NT2/D1 (cell line): ENCODE results near the gene SUSD1.

ENCODE experiments used
- DNase-seq: peaks from one replicate; pipeline ENCODE4 v3.0.0-alpha.2; 2011; ENCODE audit warnings: low read depth, low spot score
- H3K27me3 ChIP-seq: 2 replicates; pipeline ENCODE4 v1.6.0; 2011; ENCODE audit warnings: mild to moderate bottlenecking; ENCODE audit not compliant: insufficient read length, insufficient read depth
- H3K36me3 ChIP-seq: 2 replicates; pipeline ENCODE4 v1.6.1; 2011; ENCODE audit warnings: mild to moderate bottlenecking, low read length, mixed read lengths; ENCODE audit not compliant: insufficient read depth, insufficient read length
- H3K4me1 ChIP-seq: 2 replicates; pipeline ENCODE4 v1.5.1; 2011; ENCODE audit not compliant: insufficient read depth, insufficient read length
- H3K4me3 ChIP-seq: 2 replicates; pipeline ENCODE4 v1.5.1; 2011; ENCODE audit warnings: low read depth; ENCODE audit not compliant: insufficient read length
- H3K9ac ChIP-seq: 2 replicates; pipeline ENCODE4 v1.6.0; 2011; ENCODE audit warnings: low read depth; ENCODE audit not compliant: insufficient read length
- H3K9me3 ChIP-seq: 2 replicates; pipeline ENCODE4 v1.5.1; 2011; ENCODE audit warnings: mild to moderate bottlenecking, low read length; ENCODE audit not compliant: insufficient read depth
- SUZ12 ChIP-seq: IDR thresholded peaks from 2 replicates; pipeline ENCODE4 v1.6.1; 2011; ENCODE audit not compliant: insufficient read length, insufficient read depth; ENCODE audit errors: extremely low read depth
- YY1 ChIP-seq: IDR thresholded peaks from 2 replicates; pipeline ENCODE4 v1.6.1; 2011; ENCODE audit not compliant: insufficient read length, insufficient read depth
- ZNF274 ChIP-seq: IDR thresholded peaks from 2 replicates; pipeline ENCODE4 v1.6.1; 2011; ENCODE audit warnings: mild to moderate bottlenecking, low read depth, low read length

Gene SUSD1

DNA sequence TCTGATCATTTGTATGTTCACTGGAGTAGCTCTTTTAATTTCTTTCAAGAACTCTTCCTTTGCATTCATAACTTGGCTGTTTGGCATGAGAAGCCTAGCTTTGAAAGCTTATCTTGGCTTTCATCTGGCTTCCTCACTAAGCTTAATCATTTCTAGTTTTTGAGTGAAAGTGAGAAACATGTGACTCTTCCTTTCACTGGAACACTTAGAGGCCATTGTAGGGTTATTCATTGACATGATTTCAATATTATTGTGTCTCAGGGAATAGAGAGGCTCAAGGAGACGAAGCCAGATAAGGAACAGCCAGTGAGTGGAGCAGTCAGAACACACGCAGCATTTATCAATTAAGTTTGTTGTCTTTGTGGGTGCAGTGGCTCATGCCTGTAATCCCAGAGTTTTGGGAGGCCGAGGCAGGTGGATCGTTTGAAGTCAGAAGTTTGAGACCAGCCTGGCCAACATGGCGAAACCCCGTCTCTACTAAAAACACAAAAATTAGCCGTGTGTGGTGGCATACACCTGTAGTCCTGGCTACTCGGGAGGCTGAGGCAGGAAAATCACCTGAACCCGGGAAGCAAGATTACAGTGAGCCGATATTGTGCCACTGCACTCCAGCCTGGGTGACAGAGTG lies 180.2 kb downstream of the SUSD1 start:
- no peak overlapping the region for H3K4me3 ChIP-seq
- H3K9ac ChIP-seq = no peak overlapping the region
- DNase-seq = no peak
- no peaks in the 10 kb centered on the region for H3K4me1 ChIP-seq
- TF ChIP-seq SUZ12 = no peak
- no peak for TF ChIP-seq YY1
- TF ChIP-seq ZNF274 = no peak
- H3K36me3 ChIP-seq = no peaks in the 10 kb centered on the region
- no peaks in the 10 kb centered on the region for H3K27me3 ChIP-seq
- H3K9me3 ChIP-seq = no peaks in the 10 kb centered on the region

- TF ChIP-seq YY1 (no peak), ZNF274 (no peak), SUZ12 (no peak)
- no peaks in the 10 kb centered on the region for H3K4me1 ChIP-seq
- H3K36me3 ChIP-seq = no peaks in the 10 kb centered on the region
- H3K9ac ChIP-seq = no peak overlapping the region
- no peaks in the 10 kb centered on the region for H3K9me3 ChIP-seq
- no peaks in the 10 kb centered on the region for H3K27me3 ChIP-seq
- H3K4me3 ChIP-seq = no peak overlapping the region
- DNase-seq = no peak
Measured at GRCh38 chr9:111993319-111993718, 181.8 kb downstream of the SUSD1 start.

GRCh38 chr9:111992523-111992922 lies 182.6 kb downstream of the SUSD1 start:
- no peaks in the 10 kb centered on the region for H3K36me3 ChIP-seq
- DNase-seq = no peak
- no peaks in the 10 kb centered on the region for H3K27me3 ChIP-seq
- no peaks in the 10 kb centered on the region for H3K4me1 ChIP-seq
- H3K9ac ChIP-seq = no peak overlapping the region
- TF ChIP-seq YY1 = no peak
- TF ChIP-seq ZNF274 = no peak
- TF ChIP-seq SUZ12 = no peak
- no peak overlapping the region for H3K4me3 ChIP-seq
- H3K9me3 ChIP-seq = no peaks in the 10 kb centered on the region

DNA sequence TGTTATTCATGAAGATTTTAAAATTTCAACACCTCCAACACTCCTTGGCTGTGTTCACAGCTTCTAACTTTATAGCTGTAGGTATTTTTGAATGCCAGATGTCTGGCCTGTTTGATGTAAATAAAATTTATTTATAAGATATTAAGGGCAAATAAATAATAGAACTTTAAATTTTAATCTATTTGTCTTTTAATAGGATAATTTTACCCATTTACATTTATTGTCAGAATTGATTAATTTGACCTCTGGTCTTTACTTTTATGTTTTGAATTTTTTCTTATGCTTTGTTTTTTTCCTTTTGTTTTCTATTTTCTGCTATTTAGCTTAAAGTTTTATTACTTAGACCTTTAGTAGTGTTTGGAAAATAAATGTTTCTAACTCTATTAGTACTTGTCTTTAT lies 183.9 kb downstream of the SUSD1 start:
- TF ChIP-seq YY1 = no peak
- no peak for TF ChIP-seq SUZ12
- no peak for TF ChIP-seq ZNF274
- DNase-seq = no peak
- H3K36me3 ChIP-seq = no peaks in the 10 kb centered on the region

More for the DNA sequence above, 183.9 kb downstream of the SUSD1 start:
- H3K9me3 ChIP-seq = no peaks in the 10 kb centered on the region
- H3K27me3 ChIP-seq = no peaks in the 10 kb centered on the region
- H3K4me3 ChIP-seq = no peak overlapping the region
- no peaks in the 10 kb centered on the region for H3K4me1 ChIP-seq
- no peak overlapping the region for H3K9ac ChIP-seq
